CD4-positive, alpha-beta T cell treated with Interleukin-6 for 4 hours (primary cell): Measurements from ENCODE around the gene OSBPL10.

Experiments
- DNase-seq: peaks from one replicate; pipeline ENCODE4 v3.0.0-alpha.2; 2020; ENCODE audit warnings: mixed read lengths

OSBPL10 gene

GRCh38 chr3:31958701-31959152 lies 22.3 kb downstream of the OSBPL10 start:
- no peak for DNase-seq

- DNase-seq: no peak
Observed at GRCh38 chr3:31957106-31957505, 24.0 kb downstream of the OSBPL10 start.

GRCh38 chr3:31955581-31955980 lies 25.5 kb downstream of the OSBPL10 start:
- DNase-seq: no peak

- no peak for DNase-seq
Observed at GRCh38 chr3:31953636-31954035, 27.4 kb downstream of the OSBPL10 start.

GRCh38 chr3:31953091-31953490 lies 28.0 kb downstream of the OSBPL10 start:
- no peak for DNase-seq

GRCh38 chr3:31952205-31952604 lies 28.9 kb downstream of the OSBPL10 start:
- no peak for DNase-seq

GRCh38 chr3:31948280-31948679 lies 32.8 kb downstream of the OSBPL10 start:
- DNase-seq: no peak

- DNase-seq: no peak
Observed at GRCh38 chr3:31947671-31948091, 33.4 kb downstream of the OSBPL10 start.

- DNase-seq: no peak
Observed at GRCh38 chr3:31947162-31947561, 33.9 kb downstream of the OSBPL10 start.

GRCh38 chr3:31946484-31947081 lies 34.5 kb downstream of the OSBPL10 start:
- DNase-seq: no peak

- no peak for DNase-seq
Observed at GRCh38 chr3:31945738-31946052, 35.4 kb downstream of the OSBPL10 start.

- no peak for DNase-seq
Observed at GRCh38 chr3:31943041-31943440, 38.0 kb downstream of the OSBPL10 start.

GRCh38 chr3:31942446-31942845 lies 38.6 kb downstream of the OSBPL10 start:
- no peak for DNase-seq

- DNase-seq: no peak
Observed at GRCh38 chr3:31937225-31937624, 43.8 kb downstream of the OSBPL10 start.

GRCh38 chr3:31936420-31937060 lies 44.5 kb downstream of the OSBPL10 start:
- no peak for DNase-seq

GRCh38 chr3:31934866-31935265 lies 46.2 kb downstream of the OSBPL10 start:
- no peak for DNase-seq

- no peak for DNase-seq
Observed at GRCh38 chr3:31934018-31934417, 47.0 kb downstream of the OSBPL10 start.

- DNase-seq: no peak
Observed at GRCh38 chr3:31932990-31933389, 48.1 kb downstream of the OSBPL10 start.

- no peak for DNase-seq
Observed at GRCh38 chr3:31929826-31930502, 51.1 kb downstream of the OSBPL10 start.

- no peak for DNase-seq
Observed at GRCh38 chr3:31927811-31928210, 53.3 kb downstream of the OSBPL10 start.

GRCh38 chr3:31926543-31926942 lies 54.5 kb downstream of the OSBPL10 start:
- DNase-seq: no peak

- no peak for DNase-seq
Observed at GRCh38 chr3:31925271-31925630, 55.8 kb downstream of the OSBPL10 start.

GRCh38 chr3:31924610-31925270 lies 56.3 kb downstream of the OSBPL10 start:
- DNase-seq: no peak

GRCh38 chr3:31922962-31923361 lies 58.1 kb downstream of the OSBPL10 start:
- no peak for DNase-seq
